Esophagus (tissue), 2 donors: ENCODE data around the gene FHOD3. TPM values are rescaled to one million over a fixed set of nuclear protein-coding genes. Genes with fewer than 3 reads are reported as not detected.
"Not testable (repeated sequence)": the region's sequence is repeated elsewhere in the genome, so short reads cannot be mapped to it uniquely, and the experiment has no call there.

Experiments used
- H3K27ac ChIP-seq, 2 donors: one replicate each; pipeline ENCODE4 v1.5.1; 2013; ENCODE audit warnings: low read depth in 2 of 2, mild to moderate bottlenecking in 2 of 2, inconsistent platforms in 1 of 2, low read length in 1 of 2, moderate library complexity in 1 of 2
- H3K27me3 ChIP-seq, 2 donors: one replicate each; pipeline ENCODE4 v1.6.1; 2013; ENCODE audit warnings: low read length in 2 of 2, control low read depth in 1 of 2, mild to moderate bottlenecking in 1 of 2; ENCODE audit not compliant: insufficient read depth in 2 of 2, control insufficient read depth in 1 of 2
- H3K36me3 ChIP-seq, 2 donors: one replicate each; pipeline ENCODE4 v1.6.1; 2013; ENCODE audit warnings: low read length in 1 of 2; ENCODE audit not compliant: control insufficient read depth in 2 of 2, insufficient read depth in 2 of 2
- H3K4me1 ChIP-seq, 2 donors: one replicate each; pipeline ENCODE4 v1.6.1; 2013; ENCODE audit warnings: low read length in 1 of 2; ENCODE audit not compliant: control insufficient read depth in 2 of 2, insufficient read depth in 2 of 2
- H3K4me3 ChIP-seq, 2 donors: one replicate each; pipeline ENCODE4 v1.5.1; 2013; ENCODE audit warnings: low read length in 2 of 2, mild to moderate bottlenecking in 2 of 2, low read depth in 1 of 2, moderate library complexity in 1 of 2
- H3K9me3 ChIP-seq, 2 donors: one replicate each; pipeline ENCODE4 v1.6.1; 2013; ENCODE audit warnings: mild to moderate bottlenecking in 2 of 2, low read depth in 1 of 2, low read length in 1 of 2, moderate library complexity in 1 of 2; ENCODE audit not compliant: control insufficient read depth in 2 of 2, insufficient read depth in 1 of 2
- WGBS, 2 donors: extraction: QIAGEN DNeasy Blood & Tissue Kit; methylation state at CpG; one replicate each; pipeline ENCODE4 v1.1.7; 2013; 5-methylcytosine and 5-hydroxymethylcytosine counted together
- polyA plus RNA-seq, 2 donors: library from polyadenylated mRNA; stranded (reverse); fragments of 200-250 nt; gene quantifications; one replicate each; pipeline ENCODE4 v1.2.3, GENCODE V29; 2013
- donor health status: healthy with polysubstance abuse.
- donor health status: Bipolar disorder and iron deficiency.

Gene FHOD3
- polyA plus RNA-seq, 2 donors, result 3.7 to 11.1 TPM

DNA sequence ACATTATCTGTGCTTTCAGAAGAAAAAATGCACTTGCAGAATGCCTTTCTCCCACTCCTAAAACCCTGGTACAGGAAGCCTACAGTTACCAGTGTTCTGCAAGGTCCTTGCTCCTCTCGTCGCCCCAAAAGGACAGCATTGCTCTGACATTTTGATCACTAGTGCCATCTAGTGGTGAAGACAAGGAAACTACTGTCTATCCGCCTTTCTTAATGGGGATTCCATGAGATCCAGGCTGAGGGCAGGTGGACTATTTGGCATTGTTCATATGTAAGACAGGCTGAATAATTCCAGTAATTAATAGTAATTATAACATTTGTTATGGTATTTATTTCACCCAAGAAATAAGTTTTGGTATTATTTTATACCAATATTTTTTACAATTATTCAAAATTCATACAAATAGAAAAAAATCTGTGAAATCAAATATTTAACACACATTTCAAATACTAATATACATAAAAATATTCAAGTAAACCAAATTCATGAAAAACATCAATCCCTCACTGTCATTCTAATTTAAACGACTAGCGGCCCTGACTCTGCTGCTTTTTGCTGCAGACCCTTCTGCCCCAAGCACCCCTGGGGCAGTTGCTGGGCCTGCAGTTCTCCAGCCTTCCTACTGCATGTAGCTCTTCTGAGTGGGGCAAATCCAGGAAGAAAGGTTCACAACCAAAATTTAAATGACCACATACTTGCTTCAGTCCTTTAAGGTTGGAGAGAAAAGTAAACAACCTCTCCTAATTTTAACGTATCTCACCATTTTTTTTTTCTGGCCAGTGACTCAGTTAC lies 512.3 kb downstream of the FHOD3 start:
- H3K4me3 ChIP-seq, result no peak overlapping the region
- H3K27ac ChIP-seq, result no peak overlapping the region
- 43 to 44% methylated on average over 6 of the region's 6 CpGs for WGBS, 2 donors
- H3K27me3 ChIP-seq, result no peaks in the 10 kb centered on the region
- H3K36me3 ChIP-seq, result peaks cover 3 to 7% of the 10 kb centered on the region in 2 donors
- no peaks in the 10 kb centered on the region for H3K9me3 ChIP-seq
- H3K4me1 ChIP-seq, result peaks cover 0 to 3% of the 10 kb centered on the region in 2 donors

DNA sequence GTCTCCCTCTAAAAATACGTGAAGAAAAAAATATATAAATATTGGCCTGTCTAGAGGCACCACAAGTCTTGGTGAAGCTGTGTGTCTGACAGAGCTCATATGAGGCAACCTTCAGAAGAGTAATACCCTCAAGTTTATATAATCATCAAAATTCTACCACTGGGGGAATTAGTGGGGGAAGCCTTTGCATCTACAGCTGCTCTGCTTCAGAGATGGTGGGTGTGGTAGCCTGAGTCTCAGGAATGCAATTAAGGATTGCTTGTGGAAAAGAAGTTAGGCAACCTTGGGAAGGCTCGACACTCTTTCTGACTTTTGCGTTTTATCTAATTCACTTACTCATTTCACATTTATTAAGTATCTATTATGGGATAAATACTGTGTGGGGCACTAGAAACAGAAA lies 513.9 kb downstream of the FHOD3 start:
- H3K9me3 ChIP-seq, result no peaks in the 10 kb centered on the region
- WGBS, 2 donors, result 69 to 74% methylated on average over 3 of the region's 3 CpGs
- H3K27ac ChIP-seq, result no peak overlapping the region
- peaks cover 2 to 3% of the 10 kb centered on the region in 2 donors for H3K4me1 ChIP-seq
- no peak overlapping the region for H3K4me3 ChIP-seq
- peaks cover 3% of the 10 kb centered on the region in 2 donors for H3K36me3 ChIP-seq
- H3K27me3 ChIP-seq, result no peaks in the 10 kb centered on the region

DNA sequence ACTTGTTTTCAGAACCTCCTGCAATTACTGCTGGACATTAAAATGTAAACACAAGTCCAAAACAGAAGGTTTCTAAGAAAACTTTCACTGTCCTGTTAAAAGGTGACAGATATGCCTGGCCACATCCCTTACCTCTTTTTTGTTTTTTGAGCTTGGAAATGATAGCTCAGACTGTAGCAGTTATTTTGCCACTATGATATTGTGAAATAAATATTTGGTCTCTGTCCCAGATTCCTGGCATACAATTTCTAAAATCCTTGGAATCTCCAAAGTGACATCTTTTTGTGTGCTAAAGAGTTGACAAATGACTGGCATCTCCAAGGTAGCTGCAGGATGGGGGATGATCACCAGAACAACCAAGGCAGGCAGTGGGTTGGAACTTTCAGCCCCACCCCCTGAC lies 514.4 kb downstream of the FHOD3 start:
- no peak overlapping the region for H3K27ac ChIP-seq
- no peaks in the 10 kb centered on the region for H3K9me3 ChIP-seq
- H3K4me3 ChIP-seq, result no peak overlapping the region
- no peaks in the 10 kb centered on the region for H3K27me3 ChIP-seq
- H3K4me1 ChIP-seq, result peaks cover 2 to 3% of the 10 kb centered on the region in 2 donors
- H3K36me3 ChIP-seq, result peaks cover under 1 to 4% of the 10 kb centered on the region in 2 donors

DNA sequence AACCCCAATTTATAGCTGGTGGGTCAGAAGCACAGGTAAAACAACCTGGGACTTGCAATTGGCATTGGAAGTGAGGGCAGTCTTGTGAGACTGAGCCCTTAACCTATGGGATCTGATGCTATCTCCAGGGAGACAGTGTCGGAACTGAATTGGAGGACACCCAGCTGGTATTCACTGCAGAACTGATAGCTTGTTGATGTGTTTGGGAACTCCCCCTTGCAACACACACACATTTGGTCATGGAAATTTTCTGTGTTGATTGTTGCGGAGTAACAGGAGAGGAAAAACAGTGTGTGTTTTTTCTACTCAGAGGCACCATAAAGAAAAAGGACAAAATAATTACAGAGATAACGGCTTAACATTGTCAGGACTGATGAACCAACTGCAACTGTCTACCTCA lies 515.2 kb downstream of the FHOD3 start:
- peaks cover 2 to 3% of the 10 kb centered on the region in 2 donors for H3K4me1 ChIP-seq
- no peaks in the 10 kb centered on the region for H3K27me3 ChIP-seq
- no peak overlapping the region for H3K4me3 ChIP-seq
- peaks cover 0 to 7% of the 10 kb centered on the region in 2 donors for H3K36me3 ChIP-seq
- H3K9me3 ChIP-seq, result no peaks in the 10 kb centered on the region
- H3K27ac ChIP-seq, result no peak overlapping the region
- WGBS, 2 donors, result 69 to 78% methylated on average over 3 of the region's 3 CpGs

DNA sequence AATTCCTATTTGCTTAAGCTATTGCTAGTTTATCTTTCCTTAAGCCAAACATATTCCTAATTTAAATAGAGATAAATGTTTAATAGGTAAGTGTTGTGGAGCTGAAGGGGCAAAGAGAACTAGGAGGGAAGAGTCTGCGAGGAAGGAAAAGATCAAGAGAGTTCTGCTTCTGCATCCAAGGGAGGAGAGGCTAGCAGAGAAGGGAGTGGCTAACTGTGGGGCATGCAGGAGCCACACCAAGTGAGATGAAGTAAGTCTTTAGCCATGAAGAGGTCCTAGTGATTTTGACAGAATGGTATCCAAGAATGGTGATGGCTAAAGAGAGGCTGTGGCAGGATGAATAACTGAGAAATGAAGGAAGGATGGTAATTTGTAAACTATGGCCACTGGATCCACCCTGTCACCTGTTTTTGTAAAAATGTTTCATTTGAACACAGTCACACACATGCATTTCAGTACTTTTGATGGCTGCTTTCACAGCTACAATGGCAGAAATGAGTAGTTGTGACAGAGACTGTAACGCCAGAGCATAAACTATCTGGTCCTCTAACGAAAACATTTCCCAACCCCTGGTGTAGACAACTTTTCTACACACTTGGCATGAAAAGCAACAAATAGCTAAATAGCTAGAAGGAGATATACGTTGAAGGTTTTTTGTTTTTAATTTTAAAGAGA lies 515.7 kb downstream of the FHOD3 start:
- Histone ChIP-seq H3K27me3 (no peaks in the 10 kb centered on the region), H3K27ac (no peak overlapping the region), H3K36me3 (peaks cover 0 to 7% of the 10 kb centered on the region in 2 donors), H3K4me3 (no peak overlapping the region), H3K9me3 (no peaks in the 10 kb centered on the region), H3K4me1 (peaks cover 2 to 3% of the 10 kb centered on the region in 2 donors)
- 76 to 84% methylated on average over 4 of the region's 4 CpGs for WGBS, 2 donors

DNA sequence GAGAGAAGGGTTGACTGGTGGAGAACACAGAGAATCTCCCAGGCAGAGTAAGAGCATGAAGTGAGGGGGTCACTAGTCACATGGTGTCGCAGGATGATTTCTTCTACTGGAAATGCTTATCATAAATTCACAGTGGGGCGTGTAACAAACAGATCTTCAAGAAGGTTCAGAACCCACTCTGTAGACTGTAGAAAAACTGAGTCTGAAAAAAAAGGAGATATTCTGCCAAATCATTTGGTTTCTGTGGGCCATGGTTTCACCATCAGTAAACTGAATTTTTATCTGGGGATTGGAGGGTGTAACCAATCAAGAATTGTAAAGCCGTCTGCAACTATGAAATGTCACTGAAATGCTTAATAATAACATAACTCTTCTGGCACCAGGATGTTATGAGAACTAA lies 516.3 kb downstream of the FHOD3 start:
- Histone ChIP-seq H3K36me3 (peaks cover 0 to 9% of the 10 kb centered on the region in 2 donors), H3K4me3 (no peak overlapping the region), H3K9me3 (no peaks in the 10 kb centered on the region), H3K4me1 (peaks cover 2 to 3% of the 10 kb centered on the region in 2 donors), H3K27ac (no peak overlapping the region), H3K27me3 (no peaks in the 10 kb centered on the region)
- 81 to 86% methylated on average over 3 of the region's 3 CpGs for WGBS, 2 donors

DNA sequence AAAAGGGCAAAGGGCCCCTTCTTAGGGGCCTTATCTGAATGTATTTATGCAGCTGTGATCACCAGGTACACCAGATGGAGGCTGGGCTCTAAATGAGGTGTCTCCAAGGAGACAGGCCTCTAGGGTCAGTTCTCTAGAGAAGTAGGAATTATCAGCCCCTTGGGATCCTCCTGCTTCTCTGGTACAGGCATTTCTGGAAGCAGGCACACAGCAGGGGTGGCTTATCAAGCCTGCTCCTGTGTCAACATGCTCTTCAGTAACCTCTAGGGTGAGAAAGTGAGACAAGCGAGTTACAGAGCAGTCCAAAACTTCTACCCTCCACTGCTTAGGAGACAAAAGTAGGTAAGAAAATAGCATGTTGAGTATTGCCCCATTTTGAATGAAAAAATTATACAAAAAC lies 517.5 kb downstream of the FHOD3 start:
- H3K4me3 ChIP-seq, result no peak overlapping the region
- peaks cover 0 to 9% of the 10 kb centered on the region in 2 donors for H3K36me3 ChIP-seq
- WGBS, 2 donors, result 26 to 76% methylated on average over 1 of the region's 1 CpG
- H3K9me3 ChIP-seq, result no peaks in the 10 kb centered on the region
- no peak overlapping the region for H3K27ac ChIP-seq
- H3K27me3 ChIP-seq, result no peaks in the 10 kb centered on the region
- peaks cover 2 to 3% of the 10 kb centered on the region in 2 donors for H3K4me1 ChIP-seq

DNA sequence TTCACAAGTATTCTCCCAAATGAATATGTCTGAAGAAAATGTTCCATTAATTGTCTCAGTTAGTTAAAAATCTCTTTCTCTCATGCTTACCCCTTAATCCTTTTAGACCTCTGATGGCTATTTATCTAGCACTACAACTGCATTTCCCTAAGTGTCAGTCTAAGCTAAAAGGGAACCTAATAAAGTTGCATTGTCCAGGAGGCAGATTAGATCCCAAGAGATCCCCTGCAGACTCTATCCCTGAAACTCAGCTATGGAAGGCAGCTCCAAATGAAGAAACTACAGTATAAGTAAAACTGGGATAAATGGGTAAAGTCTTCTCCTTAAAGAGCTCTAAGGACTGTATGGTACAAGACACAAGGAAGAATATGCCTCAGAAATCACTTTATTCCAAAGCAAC lies 518.6 kb downstream of the FHOD3 start:
- H3K36me3 ChIP-seq, H3K4me3 ChIP-seq, H3K4me1 ChIP-seq, H3K27me3 ChIP-seq, H3K9me3 ChIP-seq, H3K27ac ChIP-seq: not testable (repeated sequence)

DNA sequence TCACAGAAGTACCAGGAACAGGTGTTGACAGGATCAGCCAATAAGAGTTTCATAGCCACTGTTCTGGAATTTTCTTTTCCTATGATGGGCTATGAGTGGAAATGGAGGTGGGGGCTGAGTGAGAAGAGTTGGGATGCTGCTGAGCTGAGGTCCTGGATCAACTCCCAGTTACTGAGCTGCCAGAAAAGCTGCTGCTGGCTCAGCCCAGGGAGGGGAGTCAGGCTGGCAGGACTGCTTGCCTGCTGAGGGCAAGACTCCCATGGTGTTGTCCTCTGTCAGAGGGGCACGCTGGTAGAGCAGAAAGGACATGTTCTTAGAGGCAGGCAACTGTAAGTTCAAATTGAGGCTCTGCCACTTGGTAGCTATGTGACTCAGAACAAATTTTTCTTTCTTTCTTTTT lies 519.5 kb downstream of the FHOD3 start:
- H3K27me3 ChIP-seq, result no peaks in the 10 kb centered on the region
- peaks cover 0 to 9% of the 10 kb centered on the region in 2 donors for H3K36me3 ChIP-seq
- H3K4me3 ChIP-seq, result no peak overlapping the region
- peaks cover 0 to 2% of the 10 kb centered on the region in 2 donors for H3K4me1 ChIP-seq
- no peaks in the 10 kb centered on the region for H3K9me3 ChIP-seq
- H3K27ac ChIP-seq, result no peak overlapping the region
- 90 to 100% methylated on average over 1 of the region's 1 CpG for WGBS, 2 donors

DNA sequence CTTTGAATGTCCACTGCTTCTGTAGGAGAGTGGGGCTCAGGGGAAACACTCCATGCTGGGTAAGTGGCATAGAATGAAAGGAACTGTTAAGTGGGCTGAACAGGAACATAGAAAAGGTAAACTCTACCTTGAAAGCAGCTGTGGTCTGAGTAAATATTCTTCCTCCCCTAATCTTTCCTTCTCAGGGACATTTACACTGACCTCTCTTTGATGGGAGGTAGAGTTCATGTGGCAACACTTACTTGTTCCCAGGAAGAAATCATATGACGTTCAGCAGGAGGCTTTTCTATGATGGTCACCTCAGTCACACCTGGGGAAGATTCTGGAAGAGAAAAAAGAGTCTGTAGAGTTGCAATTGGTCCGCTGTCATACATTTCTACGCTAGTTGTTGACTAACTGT lies 521.1 kb downstream of the FHOD3 start:
- WGBS, 2 donors, result 87 to 95% methylated on average over 3 of the region's 3 CpGs
- Histone ChIP-seq H3K27ac (no peak overlapping the region), H3K4me3 (no peak overlapping the region), H3K4me1 (peaks cover 0 to 2% of the 10 kb centered on the region in 2 donors), H3K36me3 (peaks cover 0 to 9% of the 10 kb centered on the region in 2 donors), H3K9me3 (no peaks in the 10 kb centered on the region), H3K27me3 (no peaks in the 10 kb centered on the region)
